Spinal cord (tissue), 10 donors: ENCODE measurements around the gene SLC45A3. TPM values are rescaled to one million over a fixed set of nuclear protein-coding genes. Genes with fewer than 3 reads are reported as not detected.

Experiments used
- DNase-seq, 6 donors: peaks; one replicate each; pipeline versions ENCODE4 v3.0.0 to v3.0.0-alpha.2; 2013 to 2015; ENCODE audit warnings: low spot score in 6 of 6, low read depth in 4 of 6
- H3K27ac ChIP-seq: one replicate; pipeline ENCODE4 v1.5.1; 2013; ENCODE audit warnings: low read depth, low read length, control low read depth
- H3K27me3 ChIP-seq: one replicate; pipeline ENCODE4 v1.6.1; 2013; ENCODE audit warnings: low read length; ENCODE audit not compliant: control insufficient read depth, insufficient read depth
- H3K36me3 ChIP-seq: one replicate; pipeline ENCODE4 v1.6.1; 2013; ENCODE audit warnings: low read length; ENCODE audit not compliant: control insufficient read depth, insufficient read depth
- H3K4me1 ChIP-seq: one replicate; pipeline ENCODE4 v1.6.1; 2013; ENCODE audit warnings: low read length; ENCODE audit not compliant: control insufficient read depth, insufficient read depth
- H3K4me3 ChIP-seq: one replicate; pipeline ENCODE4 v1.5.1; 2013; ENCODE audit warnings: low read depth, low read length, control low read depth
- H3K9me3 ChIP-seq: one replicate; pipeline ENCODE4 v1.6.1; 2013; ENCODE audit warnings: low read length; ENCODE audit not compliant: control insufficient read depth, insufficient read depth
- WGBS: methylation state at CpG from one replicate; pipeline ENCODE4 v1.1.5; 2013; ENCODE audit warnings: missing lambda C conversion rate; ENCODE audit not compliant: insufficient coverage; 5-methylcytosine and 5-hydroxymethylcytosine counted together
- polyA plus RNA-seq, 2 donors: library from polyadenylated mRNA; unstranded; fragments of 120-200 nt; gene quantifications; one replicate each; pipeline ENCODE4 v1.2.1, GENCODE V29; 2013; ENCODE audit not compliant: insufficient read length in 2 of 2
- total RNA-seq, 2 donors: library from RNA; depleted of rRNA in 1 of 2; stranded (reverse); fragments of 120-200 nt in 1 of 2; fragments of >200 nt in 1 of 2; gene quantifications; one replicate each; pipeline versions ENCODE4 v1.2.3 to v1.2.4, GENCODE V29; 2013 to 2014
- donor health status: healthy.

SLC45A3 gene
- total and polyA plus RNA-seq, 4 donors, result 6.3 to 9.5 (median 6.6) TPM

DNA sequence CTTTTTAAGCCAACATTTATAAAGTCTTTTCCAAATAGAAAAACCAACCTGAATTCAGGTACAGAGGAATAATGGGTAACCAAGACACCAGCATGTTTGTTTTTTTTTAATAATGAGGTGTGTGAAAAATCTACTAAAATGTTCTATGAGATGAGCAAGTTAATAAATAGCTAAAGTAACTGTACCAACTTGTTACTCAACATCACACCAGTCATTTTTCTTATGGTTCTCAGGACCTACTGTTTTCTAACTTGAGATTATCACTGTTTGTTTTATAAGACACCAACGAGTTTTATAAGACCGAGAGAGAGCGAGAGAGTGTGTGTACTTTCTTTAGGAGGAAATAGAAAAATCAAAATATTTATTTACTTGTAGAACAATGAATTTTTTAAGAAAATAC is 60.9 kb downstream of the SLC45A3 start:
- peaks cover 41% of the 10 kb centered on the region for H3K36me3 ChIP-seq
- H3K27me3 ChIP-seq, result no peaks in the 10 kb centered on the region
- no peaks in the 10 kb centered on the region for H3K9me3 ChIP-seq
- H3K4me1 ChIP-seq, result no peaks in the 10 kb centered on the region
- no peak for DNase-seq
- no peak overlapping the region for H3K4me3 ChIP-seq
- WGBS, result no CpG with 5 or more reads among the region's 3 CpGs
- no peak overlapping the region for H3K27ac ChIP-seq

DNA sequence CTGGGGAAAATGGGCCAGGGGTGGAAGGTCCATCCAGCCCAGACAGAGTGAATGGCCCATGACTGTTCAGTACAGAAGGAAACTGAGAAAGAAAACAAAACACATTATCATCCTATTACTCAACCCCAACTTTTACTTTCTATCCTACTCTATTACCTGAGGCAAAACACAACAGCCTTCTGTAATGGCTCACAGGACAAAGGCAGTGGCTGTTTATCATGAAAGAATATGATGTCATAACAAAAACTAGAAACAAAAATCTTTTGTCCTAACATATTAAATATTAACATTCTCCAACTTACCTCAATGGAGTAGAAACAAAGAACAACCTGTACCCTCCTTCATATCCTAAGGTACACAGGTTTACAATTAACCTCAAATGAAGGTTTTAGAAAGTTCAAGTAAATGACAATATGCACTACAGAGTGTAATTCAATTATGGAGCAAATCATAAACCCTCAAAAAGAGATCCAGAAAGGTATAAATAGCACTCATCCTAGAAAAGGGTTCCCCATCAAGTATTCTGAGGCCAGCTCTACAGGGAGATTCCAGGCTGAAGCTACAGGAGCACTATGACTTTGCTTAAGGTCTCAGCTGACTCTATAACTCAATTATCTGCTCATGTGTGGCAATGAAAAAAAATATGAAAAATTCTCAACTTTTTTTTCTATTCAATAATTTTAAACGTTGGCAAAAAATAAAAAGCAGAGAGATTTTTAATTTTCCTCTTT is 63.6 kb downstream of the SLC45A3 start:
- Histone ChIP-seq H3K27me3 (no peaks in the 10 kb centered on the region), H3K36me3 (peaks cover 25% of the 10 kb centered on the region), H3K27ac (no peak overlapping the region), H3K4me3 (no peak overlapping the region), H3K4me1 (no peaks in the 10 kb centered on the region), H3K9me3 (no peaks in the 10 kb centered on the region)
- no peak for DNase-seq
- no CpG with 5 or more reads among the region's 1 CpG for WGBS

DNA sequence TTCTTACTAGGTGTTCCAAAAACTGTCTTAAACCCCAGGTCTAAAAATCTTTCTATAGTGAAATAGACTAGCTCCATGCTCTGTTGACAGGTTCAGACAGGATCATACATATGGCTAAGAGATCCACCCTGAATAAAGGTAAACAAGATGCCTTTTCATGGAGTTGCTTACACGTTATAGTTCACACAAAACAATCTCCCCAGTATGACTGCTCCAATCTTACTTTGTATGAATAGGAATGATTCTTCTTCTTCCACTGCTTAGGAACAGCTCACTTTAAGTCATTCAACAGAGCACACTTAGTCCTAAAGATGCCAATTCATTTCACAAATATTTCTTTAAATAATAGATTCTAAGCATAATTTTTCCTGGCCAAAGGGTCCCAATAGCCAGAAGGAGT is 64.5 kb downstream of the SLC45A3 start:
- Histone ChIP-seq H3K4me1 (no peaks in the 10 kb centered on the region), H3K36me3 (peaks cover 19% of the 10 kb centered on the region), H3K4me3 (no peak overlapping the region), H3K27ac (no peak overlapping the region), H3K27me3 (no peaks in the 10 kb centered on the region), H3K9me3 (no peaks in the 10 kb centered on the region)
- no peak for DNase-seq
- no CpG with 5 or more reads among the region's 1 CpG for WGBS

DNA sequence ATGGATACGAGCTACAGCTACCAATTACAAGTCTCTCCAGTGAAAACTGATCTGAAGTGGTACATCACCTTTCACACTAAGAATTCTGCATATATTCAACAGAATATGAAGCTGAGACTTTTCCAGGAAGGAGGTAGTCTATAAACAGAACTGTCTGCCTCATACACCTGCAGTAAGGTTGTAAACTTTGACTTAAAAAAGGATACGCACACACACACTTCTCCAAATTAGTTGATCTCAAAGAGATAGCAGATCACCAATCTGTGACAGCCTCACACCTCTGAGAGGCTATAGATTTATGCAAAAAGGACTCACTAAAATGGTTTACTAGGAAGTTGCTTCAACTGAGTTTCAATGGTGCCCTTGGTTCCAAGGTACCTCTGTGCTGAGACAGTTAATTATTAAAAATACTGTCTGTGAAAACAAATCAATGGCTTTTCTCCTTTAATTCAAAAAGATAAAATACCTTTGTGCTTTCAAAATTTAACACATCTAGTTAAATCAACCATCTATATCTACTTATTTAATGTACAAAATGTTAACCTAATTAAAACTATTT is 66.4 kb downstream of the SLC45A3 start:
- no peak overlapping the region for H3K4me3 ChIP-seq
- H3K36me3 ChIP-seq, result peaks cover 12% of the 10 kb centered on the region
- DNase-seq, result no peak
- no CpG with 5 or more reads among the region's 2 CpGs for WGBS
- H3K27me3 ChIP-seq, result no peaks in the 10 kb centered on the region
- H3K9me3 ChIP-seq, result no peaks in the 10 kb centered on the region
- no peak overlapping the region for H3K27ac ChIP-seq
- no peaks in the 10 kb centered on the region for H3K4me1 ChIP-seq

DNA sequence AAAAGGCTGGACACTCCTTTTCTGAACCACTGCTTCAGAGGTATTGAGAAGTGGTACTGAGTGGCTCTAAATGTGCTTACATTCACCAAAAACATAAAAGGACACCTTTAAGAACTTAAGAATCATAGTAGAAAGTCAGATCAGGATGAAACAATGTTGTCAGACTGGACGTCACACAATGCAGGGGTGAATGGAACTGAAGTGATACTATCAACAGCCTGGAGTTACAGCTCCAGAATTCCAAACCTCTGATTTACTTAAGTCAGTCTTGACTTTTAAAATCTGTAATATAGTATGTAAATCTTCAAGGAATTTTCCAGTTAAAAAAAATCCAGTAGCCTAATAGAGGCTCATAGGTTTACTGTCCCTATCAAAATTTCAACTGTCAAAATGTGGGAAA is 67.8 kb downstream of the SLC45A3 start:
- no peak overlapping the region for H3K4me3 ChIP-seq
- no peaks in the 10 kb centered on the region for H3K4me1 ChIP-seq
- peaks cover 1% of the 10 kb centered on the region for H3K36me3 ChIP-seq
- H3K9me3 ChIP-seq, result no peaks in the 10 kb centered on the region
- no peak overlapping the region for H3K27ac ChIP-seq
- no peaks in the 10 kb centered on the region for H3K27me3 ChIP-seq
- WGBS, result no CpG with 5 or more reads among the region's 1 CpG
- DNase-seq, result no peak

DNA sequence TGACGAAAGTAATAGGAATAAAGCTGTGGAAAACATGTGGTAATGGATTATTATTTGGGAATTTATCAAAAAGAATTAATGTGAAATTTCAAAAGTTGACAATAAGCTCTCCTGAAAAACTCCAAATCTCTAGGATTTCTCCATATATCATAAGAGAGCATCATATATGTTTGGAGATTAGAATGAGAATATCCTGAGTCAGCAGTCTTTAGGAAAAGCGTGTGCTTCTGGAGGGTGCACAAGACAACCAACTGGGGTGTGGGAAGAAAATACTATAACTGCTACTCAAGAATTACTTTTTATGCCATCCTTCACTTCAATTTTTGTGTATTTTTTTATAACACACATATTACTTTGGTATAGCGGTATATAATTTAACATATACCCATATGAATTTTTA is 68.2 kb downstream of the SLC45A3 start:
- no peak overlapping the region for H3K27ac ChIP-seq
- no CpG with 5 or more reads among the region's 3 CpGs for WGBS

DNA sequence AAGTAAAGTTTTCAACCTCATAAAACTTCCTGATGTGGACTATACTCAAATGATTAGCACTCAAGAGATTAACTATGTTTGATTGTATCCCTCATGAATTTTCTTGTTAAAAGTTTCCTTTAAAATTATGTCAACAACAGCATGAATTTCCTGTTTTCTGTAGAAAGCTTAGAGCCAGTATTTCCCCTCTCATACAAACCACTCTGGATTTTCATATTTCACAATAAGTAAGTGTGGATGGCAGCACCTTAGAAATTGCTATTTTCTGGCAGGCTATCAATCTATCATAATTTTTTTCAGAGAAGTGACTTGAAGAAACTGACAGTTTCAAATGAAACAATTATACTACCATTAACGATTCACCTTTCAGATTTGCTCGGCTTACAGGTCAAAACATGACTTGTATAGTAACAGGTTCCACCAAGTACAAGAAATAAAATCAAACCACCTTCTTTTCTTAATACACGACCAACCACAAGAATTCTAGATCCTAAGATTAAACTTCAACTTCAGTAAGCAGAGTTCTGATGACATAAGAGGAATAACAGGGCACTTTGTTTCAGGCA is 69.3 kb downstream of the SLC45A3 start:
- WGBS, result 83% methylated on average over 1 of the region's 3 CpGs
- no peak overlapping the region for H3K4me3 ChIP-seq
- no peaks in the 10 kb centered on the region for H3K9me3 ChIP-seq
- no peaks in the 10 kb centered on the region for H3K36me3 ChIP-seq
- H3K4me1 ChIP-seq, result no peaks in the 10 kb centered on the region
- no peak for DNase-seq
- no peak overlapping the region for H3K27ac ChIP-seq
- H3K27me3 ChIP-seq, result no peaks in the 10 kb centered on the region

More for the DNA sequence above, 68.2 kb downstream of the SLC45A3 start:
- Histone ChIP-seq H3K4me3 (no peak overlapping the region), H3K4me1 (no peaks in the 10 kb centered on the region), H3K27me3 (no peaks in the 10 kb centered on the region), H3K36me3 (no peaks in the 10 kb centered on the region), H3K9me3 (no peaks in the 10 kb centered on the region)
- no peak for DNase-seq

DNA sequence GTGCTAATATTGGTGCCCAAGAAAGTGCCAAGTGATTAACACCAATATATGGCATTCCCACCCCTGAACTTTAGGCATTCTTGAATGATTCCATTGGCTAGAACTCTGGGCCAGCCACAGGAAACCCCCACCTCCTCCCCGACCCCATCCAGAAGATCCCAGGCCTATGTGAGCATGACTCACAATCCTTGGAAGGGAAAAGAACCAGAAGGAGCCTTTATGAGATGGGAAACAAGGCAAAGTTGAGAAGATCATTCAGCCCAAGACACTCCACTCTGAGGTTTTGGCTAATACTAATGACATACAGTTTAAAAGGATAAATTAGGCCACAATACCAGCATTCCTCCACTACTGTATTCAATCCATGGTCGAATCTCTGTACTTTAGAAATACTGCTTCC is 70.3 kb downstream of the SLC45A3 start:
- Histone ChIP-seq H3K27ac (no peak overlapping the region), H3K9me3 (no peaks in the 10 kb centered on the region), H3K27me3 (no peaks in the 10 kb centered on the region), H3K4me1 (no peaks in the 10 kb centered on the region), H3K4me3 (no peak overlapping the region), H3K36me3 (no peaks in the 10 kb centered on the region)
- WGBS, result no CpG with 5 or more reads among the region's 2 CpGs
- DNase-seq, result no peak
